IPS DF 6.9 (cell line): Measurements from ENCODE around the gene ENTREP3.

Source experiments
- DNase-seq: peaks from one replicate; pipeline ENCODE4 v3.0.0-alpha.2; 2013; ENCODE audit warnings: low read depth, low spot score
- H3K27ac ChIP-seq: one replicate; pipeline ENCODE4 v1.5.1; 2013; ENCODE audit warnings: low read length, control low read depth
- H3K27me3 ChIP-seq: 2 replicates; pipeline ENCODE4 v1.6.1; 2013; ENCODE audit warnings: mild to moderate bottlenecking, low read length; ENCODE audit not compliant: control insufficient read depth, insufficient read depth
- H3K36me3 ChIP-seq: 2 replicates; pipeline ENCODE4 v1.6.1; 2013; ENCODE audit warnings: low read length; ENCODE audit not compliant: control insufficient read depth, insufficient read depth
- H3K4me1 ChIP-seq: 2 replicates; pipeline ENCODE4 v1.6.1; 2013; ENCODE audit warnings: low read length; ENCODE audit not compliant: control insufficient read depth, insufficient read depth
- H3K4me3 ChIP-seq: 2 replicates; pipeline ENCODE4 v1.5.1; 2013; ENCODE audit warnings: mild to moderate bottlenecking, low read length
- H3K9me3 ChIP-seq: 2 replicates; pipeline ENCODE4 v1.6.1; 2013; ENCODE audit warnings: low read length, inconsistent platforms; ENCODE audit not compliant: control insufficient read depth, insufficient read depth
- WGBS: extraction: QIAGEN DNeasy Blood & Tissue Kit; methylation state at CpG from one replicate; pipeline ENCODE4 v1.1.7; 2013; ENCODE audit warnings: mixed read lengths, missing lambda C conversion rate; ENCODE audit not compliant: insufficient read length, insufficient coverage; 5-methylcytosine and 5-hydroxymethylcytosine counted together

Gene ENTREP3

GRCh38 chr1:155198547-155198906 lies 56.8 kb downstream of the ENTREP3 start:
- H3K4me1 ChIP-seq: peaks cover 15% of the 10 kb centered on the region
- peaks cover 61% of the 10 kb centered on the region for H3K36me3 ChIP-seq
- no peak overlapping the region for H3K4me3 ChIP-seq
- H3K27me3 ChIP-seq: no peaks in the 10 kb centered on the region
- H3K9me3 ChIP-seq: no peaks in the 10 kb centered on the region
- H3K27ac ChIP-seq: no peak overlapping the region
- no CpG with 5 or more reads among the region's 3 CpGs for WGBS
- DNase-seq: no peak

GRCh38 chr1:155197901-155198546 lies 57.3 kb downstream of the ENTREP3 start:
- no CpG with 5 or more reads among the region's 15 CpGs for WGBS
- no peak overlapping the region for H3K4me3 ChIP-seq
- H3K27me3 ChIP-seq: no peaks in the 10 kb centered on the region
- no peak overlapping the region for H3K27ac ChIP-seq
- H3K9me3 ChIP-seq: no peaks in the 10 kb centered on the region
- DNase-seq: no peak
- H3K4me1 ChIP-seq: peaks cover 15% of the 10 kb centered on the region
- peaks cover 56% of the 10 kb centered on the region for H3K36me3 ChIP-seq
